Kidney epithelial cell (primary cell): ENCODE data around the gene MOK. TPM values are rescaled to one million over a fixed set of nuclear protein-coding genes. Genes with fewer than 3 reads are reported as not detected.
"Not testable (repeated sequence)": the region's sequence is repeated elsewhere in the genome, so short reads cannot be mapped to it uniquely, and the experiment has no call there.

Experiments
- DNase-seq: peaks from one replicate; pipeline ENCODE4 v3.0.0-alpha.2; 2010; ENCODE audit warnings: low read depth
- H3K27me3 ChIP-seq: 2 replicates; pipeline ENCODE4 v1.6.0; 2011; ENCODE audit warnings: low read length; ENCODE audit not compliant: control insufficient read depth, insufficient read depth
- H3K36me3 ChIP-seq: 2 replicates; pipeline ENCODE4 v1.5.1; 2011; ENCODE audit warnings: low read length; ENCODE audit not compliant: control insufficient read depth, insufficient read depth
- H3K4me3 ChIP-seq: 2 replicates; pipeline ENCODE4 v1.5.1; 2011; ENCODE audit warnings: low read depth, mild to moderate bottlenecking, control low read depth, low read length
- CTCF ChIP-seq: IDR thresholded peaks from 2 replicates; pipeline ENCODE4 v1.5.1; 2011; ENCODE audit warnings: mild to moderate bottlenecking, moderate library complexity, low read length, control low read depth, inconsistent platforms; ENCODE audit not compliant: insufficient read depth, poor library complexity, severe bottlenecking
- total RNA-seq: library from RNA; depleted of rRNA; stranded (reverse); fragments of >200 nt; gene quantifications from 2 replicates; pipeline ENCODE4 v1.2.3, GENCODE V29; 2015

MOK gene
- total RNA-seq, 1 donor from 2014 or later, result 5.1 TPM

DNA sequence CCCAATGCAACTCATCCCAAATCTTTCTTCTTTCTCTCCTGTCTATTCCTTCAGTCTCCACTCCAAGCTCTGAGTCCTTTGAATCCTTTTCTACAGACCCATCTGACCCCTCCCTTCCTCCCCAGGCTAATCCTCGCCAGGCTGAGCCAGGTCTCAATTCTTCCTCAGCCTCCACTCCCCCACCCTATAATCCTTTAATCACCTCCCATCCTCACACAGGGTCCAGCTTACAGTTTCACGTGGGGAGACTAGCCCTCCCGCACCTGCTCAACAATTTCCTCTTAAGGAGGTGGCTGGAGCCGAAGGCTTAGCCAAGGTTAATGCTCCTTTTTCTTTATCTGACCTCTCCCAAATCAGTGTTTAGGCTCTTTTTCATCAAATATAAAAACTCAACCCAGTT, 63.8 kb downstream of the MOK start:
- no peaks in the 10 kb centered on the region for H3K27me3 ChIP-seq
- TF ChIP-seq CTCF, result no peak
- no peaks in the 10 kb centered on the region for H3K36me3 ChIP-seq
- H3K4me3 ChIP-seq, result no peak overlapping the region
- no peak for DNase-seq

DNA sequence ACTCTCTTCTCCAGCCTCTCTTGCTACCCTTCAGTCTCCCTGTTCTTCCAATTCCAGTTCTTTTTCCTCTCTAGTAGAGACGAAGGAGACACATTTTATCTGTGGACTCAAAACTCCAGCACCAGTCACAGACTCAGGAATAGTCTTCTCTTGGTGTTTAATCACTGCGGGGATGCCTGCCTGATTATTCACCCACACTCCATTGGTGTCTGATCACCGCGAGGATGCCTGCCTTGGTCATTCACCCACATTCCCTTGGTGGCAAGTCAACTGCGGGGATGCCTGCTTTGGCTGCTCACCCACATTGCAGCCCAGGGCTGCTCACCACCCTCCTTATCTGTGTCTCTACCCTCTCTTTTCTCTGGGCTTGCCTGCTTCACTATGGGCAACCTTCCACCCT, 64.5 kb downstream of the MOK start:
- H3K4me3 ChIP-seq, H3K36me3 ChIP-seq, DNase-seq, H3K27me3 ChIP-seq: not testable (repeated sequence)

- no peak overlapping the region for H3K4me3 ChIP-seq
- TF ChIP-seq CTCF, result no peak
- no peak for DNase-seq
- H3K27me3 ChIP-seq, result no peaks in the 10 kb centered on the region
- no peaks in the 10 kb centered on the region for H3K36me3 ChIP-seq
These were observed 65.7 kb downstream of the MOK start for GRCh38 chr14:102239231-102239630.

GRCh38 chr14:102238766-102239165, 66.2 kb downstream of the MOK start:
- DNase-seq, result no peak
- TF ChIP-seq CTCF, result no peak
- Histone ChIP-seq H3K27me3 (no peaks in the 10 kb centered on the region), H3K4me3 (no peak overlapping the region), H3K36me3 (no peaks in the 10 kb centered on the region)

DNA sequence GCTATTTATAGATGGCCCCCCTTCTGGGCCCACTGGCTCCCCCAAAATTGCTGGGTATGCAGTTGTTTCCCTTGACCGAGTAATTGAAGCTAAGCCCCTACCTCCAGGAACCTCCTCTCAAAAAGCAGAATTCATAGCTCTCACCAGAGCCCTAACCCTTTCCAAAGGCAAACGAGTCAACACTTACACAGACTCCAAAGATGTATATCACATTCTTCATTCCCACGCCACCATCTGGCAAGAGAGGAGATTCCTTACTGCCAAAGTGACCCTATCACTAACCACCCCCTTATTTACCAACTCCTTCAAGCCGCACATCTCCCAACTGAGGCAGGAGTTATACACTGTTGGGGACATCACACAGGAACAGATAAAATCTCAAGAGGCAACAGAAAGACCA, 66.8 kb downstream of the MOK start:
- no peak overlapping the region for H3K4me3 ChIP-seq
- DNase-seq, result no peak
- H3K27me3 ChIP-seq, result no peaks in the 10 kb centered on the region
- no peaks in the 10 kb centered on the region for H3K36me3 ChIP-seq
- TF ChIP-seq CTCF, result no peak

DNA sequence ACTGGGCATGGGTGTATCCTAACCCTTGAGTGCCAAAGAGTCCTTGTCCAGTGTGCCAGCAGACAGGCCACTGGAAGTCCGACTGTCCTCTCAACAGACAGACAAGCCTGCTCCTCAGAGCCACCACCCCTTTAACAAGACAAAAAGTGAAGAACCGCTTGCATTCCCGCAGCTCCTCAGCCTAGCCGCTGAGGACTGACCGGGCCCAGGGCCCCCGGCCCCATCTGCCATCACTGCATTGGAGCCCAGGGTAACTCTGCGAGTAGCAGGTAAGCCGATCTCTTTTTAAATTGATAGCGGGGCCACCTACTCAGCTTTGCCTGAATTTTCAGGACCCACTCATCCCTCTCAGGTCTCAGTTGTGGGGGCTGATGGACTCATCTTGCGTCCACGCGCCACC, 68.9 kb downstream of the MOK start:
- DNase-seq, result no peak
- no peaks in the 10 kb centered on the region for H3K27me3 ChIP-seq
- H3K36me3 ChIP-seq, result peaks cover 1% of the 10 kb centered on the region
- no peak overlapping the region for H3K4me3 ChIP-seq
- TF ChIP-seq CTCF, result no peak
